HG02571 (cell line): ENCODE results near the gene TPSAB1.

Experiments
- ATAC-seq: cut with Tn5 transposase; IDR thresholded peaks from one replicate; pipeline ENCODE4 v1.9.1; 2021; ENCODE audit warnings: mild to moderate bottlenecking, moderate library complexity; ENCODE audit not compliant: unreplicated experiment

TPSAB1 gene

DNA sequence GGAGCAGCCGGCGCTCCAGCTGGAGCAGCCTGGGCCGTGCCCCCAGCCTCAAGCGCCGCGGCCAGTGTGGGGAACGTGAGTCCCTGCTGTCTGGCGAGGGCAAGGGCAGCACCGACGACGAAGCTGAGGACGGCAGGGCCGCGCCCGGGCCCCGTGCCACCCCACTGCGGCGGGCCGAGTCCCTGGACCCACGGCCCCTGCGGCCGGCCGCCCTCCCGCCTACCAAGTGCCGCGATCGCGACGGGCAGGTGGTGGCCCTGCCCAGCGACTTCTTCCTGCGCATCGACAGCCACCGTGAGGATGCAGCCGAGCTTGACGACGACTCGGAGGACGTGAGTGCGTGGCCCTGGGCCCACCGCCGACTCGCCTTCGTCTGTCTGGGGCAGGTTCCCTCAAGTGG, 31.4 kb upstream of the TPSAB1 start:
- ATAC-seq: no peak

DNA sequence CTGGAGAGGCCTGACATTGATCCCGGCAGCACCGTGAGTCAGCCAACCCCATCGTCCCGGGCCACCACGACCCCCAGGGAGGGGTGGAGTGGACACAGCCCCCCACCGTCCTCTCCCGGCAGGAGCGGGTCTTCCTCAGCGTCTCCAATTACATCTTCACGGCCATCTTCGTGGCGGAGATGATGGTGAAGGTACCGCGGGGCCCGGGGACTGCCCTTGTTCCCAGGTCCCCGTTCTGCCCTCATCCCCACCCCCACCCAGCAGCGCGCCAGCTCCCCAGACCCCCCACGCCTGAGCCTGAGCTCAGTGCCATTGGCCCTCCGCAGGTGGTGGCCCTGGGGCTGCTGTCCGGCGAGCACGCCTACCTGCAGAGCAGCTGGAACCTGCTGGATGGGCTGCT, 30.0 kb upstream of the TPSAB1 start:
- no peak for ATAC-seq

- no peak for ATAC-seq
These were observed 28.8 kb upstream of the TPSAB1 start for GRCh38 chr16:1211451-1212268.

DNA sequence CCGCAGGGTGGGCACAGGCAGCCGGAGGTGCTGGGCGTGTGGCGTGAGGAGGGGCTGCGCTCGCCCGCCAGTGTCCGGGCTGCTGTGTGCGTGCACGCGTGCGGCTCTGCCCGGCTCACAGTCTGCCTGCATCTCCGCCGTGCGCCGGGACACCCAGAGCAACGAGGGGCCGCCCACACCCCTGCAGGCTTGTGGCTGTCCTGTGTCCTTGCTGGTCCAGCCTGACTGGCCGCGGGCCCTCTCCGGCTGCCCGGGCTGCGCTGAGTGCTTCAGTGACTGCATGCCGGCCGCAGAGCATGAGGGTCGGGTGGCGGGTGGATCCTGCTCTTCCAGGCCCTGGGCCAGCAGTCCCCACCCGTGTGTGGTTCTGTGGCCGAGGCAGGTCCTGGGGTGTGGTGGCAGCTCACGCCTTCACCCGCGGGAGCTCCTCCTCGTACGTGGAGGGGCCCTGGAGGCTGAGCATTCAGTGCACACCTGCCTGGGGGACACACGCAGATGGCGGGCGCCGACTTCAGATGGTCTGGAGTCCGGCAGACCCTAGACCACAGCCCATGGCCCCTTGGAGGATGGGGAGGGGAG, 27.8 kb upstream of the TPSAB1 start:
- no peak for ATAC-seq

- ATAC-seq: no peak
These were observed 27.3 kb upstream of the TPSAB1 start for GRCh38 chr16:1213231-1213630.

GRCh38 chr16:1213796-1214372, 26.6 kb upstream of the TPSAB1 start:
- ATAC-seq: no peak

DNA sequence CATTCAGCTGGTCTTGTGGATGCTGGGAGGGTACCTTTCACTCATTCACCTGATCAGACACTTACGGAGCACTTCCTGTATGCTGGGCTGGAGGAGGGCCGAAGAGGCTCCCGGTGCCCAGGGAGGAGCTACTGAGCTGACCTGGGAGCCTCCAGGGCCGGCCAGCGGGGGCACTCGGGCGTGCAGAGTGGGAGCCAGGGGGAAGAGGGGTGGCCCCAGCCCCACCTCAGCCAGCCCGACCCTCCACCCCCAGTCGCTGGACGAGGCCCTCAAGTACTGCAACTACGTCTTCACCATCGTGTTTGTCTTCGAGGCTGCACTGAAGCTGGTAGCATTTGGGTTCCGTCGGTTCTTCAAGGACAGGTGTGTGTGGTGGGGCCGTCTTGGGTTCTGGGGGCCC, 25.8 kb upstream of the TPSAB1 start:
- ATAC-seq: no peak

DNA sequence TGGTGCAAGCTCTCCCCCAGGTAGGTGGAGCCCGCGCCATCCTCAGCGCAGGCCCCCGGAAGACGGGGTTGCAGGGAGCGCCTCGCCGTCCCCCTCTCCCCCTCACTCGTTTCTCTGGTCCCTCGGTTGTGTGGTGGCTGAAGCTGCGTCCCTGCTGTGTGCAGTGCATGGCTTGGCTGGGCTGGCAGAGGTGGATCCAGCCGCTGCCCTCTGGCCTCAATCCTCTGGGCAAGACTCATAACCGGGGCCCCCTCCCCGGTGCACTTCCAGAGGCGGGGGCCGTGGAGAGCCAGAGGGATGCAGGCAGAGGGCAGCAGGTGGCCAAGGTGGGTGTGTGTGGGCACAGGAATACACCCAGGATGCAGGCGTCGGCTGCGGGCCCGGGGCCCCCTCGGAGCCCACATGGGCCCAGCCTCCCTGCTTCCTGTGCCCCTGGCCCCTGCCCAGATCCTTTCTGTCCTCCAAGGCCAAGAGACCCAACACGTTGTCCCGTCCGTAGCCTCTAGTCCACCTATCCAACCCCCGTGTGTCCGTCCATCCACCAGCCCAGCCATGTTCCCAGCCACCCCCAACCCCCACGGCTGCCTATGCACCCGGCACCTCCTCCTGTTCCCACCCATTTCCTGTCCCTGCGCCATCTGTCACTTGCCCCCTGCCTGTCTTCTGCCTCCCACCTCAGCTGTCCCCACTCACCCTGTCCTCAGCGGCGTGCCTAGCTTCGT, 24.8 kb upstream of the TPSAB1 start:
- ATAC-seq: no peak

GRCh38 chr16:1216296-1216619, 24.2 kb upstream of the TPSAB1 start:
- no peak for ATAC-seq

- no peak for ATAC-seq
These were observed 23.7 kb upstream of the TPSAB1 start for GRCh38 chr16:1216681-1217400.

DNA sequence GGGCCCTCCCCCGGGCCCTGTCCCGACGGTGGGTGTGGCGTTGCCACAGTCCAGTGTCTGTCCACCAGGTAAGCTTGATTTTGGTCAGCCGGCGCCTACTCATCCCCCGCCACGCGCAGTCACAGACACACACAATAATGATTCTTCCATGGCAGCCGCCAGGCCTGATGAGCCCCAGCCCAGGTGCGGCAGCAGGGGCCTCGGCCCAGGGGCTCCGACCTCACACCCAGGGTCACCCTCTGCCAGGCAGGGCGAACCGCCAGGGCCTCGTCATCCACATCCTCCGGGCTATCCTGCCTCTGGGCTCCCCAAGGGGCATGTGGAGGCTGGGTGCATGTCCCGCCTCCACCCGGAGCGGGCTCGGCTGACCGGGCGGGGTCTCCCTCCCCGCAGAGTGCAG, 23.0 kb upstream of the TPSAB1 start:
- ATAC-seq: no peak

DNA sequence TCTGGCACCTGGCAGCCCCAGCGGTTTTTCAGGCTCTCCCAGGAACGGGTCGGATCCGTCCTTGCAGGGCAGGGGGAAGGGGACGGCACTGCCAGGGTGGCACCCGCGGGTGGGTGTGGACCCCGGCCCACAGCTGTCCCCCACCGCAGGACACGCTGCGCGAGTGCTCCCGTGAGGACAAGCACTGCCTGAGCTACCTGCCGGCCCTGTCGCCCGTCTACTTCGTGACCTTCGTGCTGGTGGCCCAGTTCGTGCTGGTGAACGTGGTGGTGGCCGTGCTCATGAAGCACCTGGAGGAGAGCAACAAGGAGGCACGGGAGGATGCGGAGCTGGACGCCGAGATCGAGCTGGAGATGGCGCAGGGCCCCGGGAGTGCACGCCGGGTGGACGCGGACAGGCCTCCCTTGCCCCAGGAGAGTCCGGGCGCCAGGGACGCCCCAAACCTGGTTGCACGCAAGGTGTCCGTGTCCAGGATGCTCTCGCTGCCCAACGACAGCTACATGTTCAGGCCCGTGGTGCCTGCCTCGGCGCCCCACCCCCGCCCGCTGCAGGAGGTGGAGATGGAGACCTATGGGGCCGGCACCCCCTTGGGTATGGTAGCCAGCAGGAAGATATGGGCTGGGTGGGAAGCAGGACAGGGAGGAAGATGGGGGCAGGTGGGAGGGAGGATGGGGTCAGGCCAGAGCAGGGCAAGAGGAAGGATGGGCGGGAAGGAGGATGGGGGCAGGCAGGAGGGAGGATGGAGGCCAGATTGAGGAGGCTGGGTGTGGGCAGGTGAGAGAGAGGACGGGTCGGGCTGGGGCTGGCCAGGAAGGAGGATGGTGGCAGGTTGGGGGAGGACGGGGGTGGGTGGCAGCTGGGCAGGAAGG, 22.2 kb upstream of the TPSAB1 start:
- no peak for ATAC-seq

DNA sequence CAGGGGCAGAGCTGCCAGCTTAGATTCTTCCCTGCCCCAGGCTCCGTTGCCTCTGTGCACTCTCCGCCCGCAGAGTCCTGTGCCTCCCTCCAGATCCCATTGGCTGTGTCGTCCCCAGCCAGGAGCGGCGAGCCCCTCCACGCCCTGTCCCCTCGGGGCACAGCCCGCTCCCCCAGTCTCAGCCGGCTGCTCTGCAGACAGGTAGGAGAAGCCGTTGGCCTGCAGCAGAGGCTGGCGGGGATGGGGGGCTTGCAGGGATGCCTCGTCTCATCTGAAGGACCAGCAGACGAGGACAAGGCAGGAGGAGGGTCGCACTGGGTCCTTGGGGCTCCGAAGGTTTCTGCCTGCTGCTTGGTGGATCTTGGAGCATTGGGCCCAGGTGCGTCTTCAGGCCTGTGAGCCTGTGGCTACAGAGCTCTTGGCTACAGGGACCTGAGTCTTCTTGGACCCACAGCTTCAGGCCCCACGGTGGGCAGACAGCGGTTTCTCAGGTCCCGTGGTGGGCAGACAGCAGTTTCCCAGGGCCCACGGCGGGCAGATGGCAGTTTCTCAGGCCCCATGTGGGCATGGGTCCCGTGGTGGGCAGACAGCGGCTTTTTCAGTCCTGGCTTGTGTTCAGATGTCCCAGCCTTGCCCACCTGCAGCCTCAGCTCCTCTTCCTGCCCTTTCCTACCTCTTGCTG, 21.4 kb upstream of the TPSAB1 start:
- ATAC-seq: no peak

DNA sequence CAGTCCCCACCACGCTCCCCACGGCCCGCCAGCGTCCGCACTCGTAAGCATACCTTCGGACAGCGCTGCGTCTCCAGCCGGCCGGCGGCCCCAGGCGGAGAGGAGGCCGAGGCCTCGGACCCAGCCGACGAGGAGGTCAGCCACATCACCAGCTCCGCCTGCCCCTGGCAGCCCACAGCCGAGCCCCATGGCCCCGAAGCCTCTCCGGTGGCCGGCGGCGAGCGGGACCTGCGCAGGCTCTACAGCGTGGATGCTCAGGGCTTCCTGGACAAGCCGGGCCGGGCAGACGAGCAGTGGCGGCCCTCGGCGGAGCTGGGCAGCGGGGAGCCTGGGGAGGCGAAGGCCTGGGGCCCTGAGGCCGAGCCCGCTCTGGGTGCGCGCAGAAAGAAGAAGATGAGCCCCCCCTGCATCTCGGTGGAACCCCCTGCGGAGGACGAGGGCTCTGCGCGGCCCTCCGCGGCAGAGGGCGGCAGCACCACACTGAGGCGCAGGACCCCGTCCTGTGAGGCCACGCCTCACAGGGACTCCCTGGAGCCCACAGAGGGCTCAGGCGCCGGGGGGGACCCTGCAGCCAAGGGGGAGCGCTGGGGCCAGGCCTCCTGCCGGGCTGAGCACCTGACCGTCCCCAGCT, 20.3 kb upstream of the TPSAB1 start:
- no peak for ATAC-seq

GRCh38 chr16:1220841-1221627, 19.5 kb upstream of the TPSAB1 start:
- no peak for ATAC-seq

DNA sequence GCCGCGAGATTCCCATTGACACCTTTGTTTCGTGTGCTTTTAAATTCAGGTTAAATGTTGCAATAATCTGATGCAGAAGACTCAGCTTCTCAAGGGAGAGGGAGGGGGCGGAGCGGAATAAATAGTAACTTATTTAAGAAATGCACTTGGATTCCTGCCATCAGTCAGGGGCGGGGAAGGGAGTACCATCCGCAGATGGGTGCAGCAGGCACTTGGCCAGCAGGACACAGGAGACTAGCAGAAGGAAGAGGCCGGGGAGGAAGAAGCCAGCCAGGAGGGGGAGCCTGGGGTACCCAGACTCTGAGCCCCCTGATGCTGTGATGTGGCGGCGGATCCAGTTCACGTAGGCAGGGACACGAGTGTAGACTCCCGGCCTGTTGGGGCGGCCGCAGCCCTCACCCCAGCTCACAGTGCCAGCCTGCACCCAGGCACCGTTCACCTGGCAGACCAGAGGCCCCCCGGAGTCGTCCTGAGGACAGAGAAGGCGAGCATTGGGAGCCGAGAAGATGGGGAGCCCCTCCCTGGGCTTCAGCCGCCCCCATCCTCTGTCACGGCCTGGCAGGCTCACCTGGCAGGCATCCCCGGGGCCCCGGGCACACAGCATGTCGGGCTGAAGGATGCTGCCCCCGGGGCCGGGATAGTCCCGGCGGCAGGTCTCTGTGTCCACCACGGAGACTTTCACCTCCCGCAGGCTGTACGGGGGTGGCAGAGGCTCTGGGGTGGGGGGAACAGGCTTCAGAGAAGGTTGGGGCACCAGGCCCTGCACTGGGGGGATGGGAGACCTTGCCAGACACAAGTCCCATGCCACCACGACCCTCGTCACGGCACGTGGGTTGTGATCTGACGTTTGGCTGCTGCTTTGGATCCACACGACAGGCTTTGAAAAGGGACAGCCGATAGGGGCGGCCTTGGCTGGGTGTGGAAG, 18.6 kb upstream of the TPSAB1 start:
- ATAC-seq: no peak

DNA sequence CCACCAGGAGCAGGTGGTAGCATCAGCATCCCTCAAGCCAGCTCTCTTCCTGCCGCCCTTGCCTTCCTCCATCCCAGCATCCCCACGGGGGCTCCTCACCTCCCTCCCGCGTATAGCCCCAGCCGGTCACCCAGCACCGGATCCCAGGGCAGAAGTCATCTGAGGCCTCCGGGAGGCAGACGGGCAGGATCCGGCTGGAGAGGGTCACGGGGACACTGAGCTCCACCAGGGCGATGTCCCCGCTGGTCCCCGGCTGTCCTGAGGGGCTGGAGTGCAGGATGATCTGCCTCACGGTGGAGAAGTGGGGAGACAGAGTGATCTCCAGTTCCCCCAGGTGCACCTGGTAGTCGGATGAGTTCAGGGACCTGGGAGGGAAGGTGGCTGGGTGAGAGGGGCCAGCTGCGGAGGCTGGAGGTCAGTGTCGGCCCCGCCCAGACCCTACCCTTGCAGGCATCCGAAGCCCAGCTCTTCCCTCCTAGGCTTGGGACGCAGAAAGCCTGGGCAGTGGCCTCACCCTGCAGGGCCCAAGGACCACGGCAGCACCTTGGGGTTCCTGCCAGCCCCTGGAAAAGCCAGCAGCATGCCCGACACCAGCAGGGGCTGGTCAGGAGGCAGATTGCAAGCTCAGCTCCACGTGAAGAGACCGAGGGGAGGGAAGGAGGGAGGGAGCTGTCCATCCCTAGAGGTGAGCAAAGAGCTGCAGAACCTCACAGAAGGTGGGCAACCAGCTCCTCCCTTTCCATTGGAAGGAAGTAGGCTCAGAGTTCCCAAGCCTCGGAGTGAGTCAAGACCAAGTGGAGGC, 17.8 kb upstream of the TPSAB1 start:
- no peak for ATAC-seq
